RCC 7860 (cell line): ENCODE results near the gene TBC1D3I.
"Not testable (repeated sequence)": the region's sequence is repeated elsewhere in the genome, so short reads cannot be mapped to it uniquely, and the experiment has no call there.

Experiments used
- DNase-seq: peaks from one replicate; pipeline ENCODE4 v3.0.0-alpha.2; 2015; ENCODE audit warnings: low spot score
- FAIRE-seq: peaks from 2 replicates; lab custom pipeline; 2012; peaks lifted over from hg19 to GRCh38; lab: Jason Lieb, UNC

Gene TBC1D3I

GRCh38 chr17:36207383-36207782 is 57.0 kb downstream of the TBC1D3I start:
- DNase-seq, FAIRE-seq: not testable (repeated sequence)

GRCh38 chr17:36206486-36206821 is 57.9 kb downstream of the TBC1D3I start:
- FAIRE-seq: not testable (repeated sequence)

GRCh38 chr17:36205637-36206485 is 58.5 kb downstream of the TBC1D3I start:
- FAIRE-seq (no peak), DNase-seq (no peak)

More at GRCh38 chr17:36206486-36206821, 57.9 kb downstream of the TBC1D3I start:
- not testable (repeated sequence) for DNase-seq

- no peak for FAIRE-seq
- DNase-seq: no peak
Measured at GRCh38 chr17:36204724-36205500, 59.5 kb downstream of the TBC1D3I start.
